K562 (cell line): ENCODE results near the gene ASB13. TPM values are rescaled to one million over a fixed set of nuclear protein-coding genes. Genes with fewer than 3 reads are reported as not detected.

Experiments
- ATAC-seq: fragments of 200-7000 bp; cut with Tn5 transposase; 3 replicates; pipeline ENCODE4 v1.9.1; 2020; ENCODE audit warnings: moderate library complexity
- BruUV-seq: library from RNA; stranded (reverse); fragments of 400-500 nt; replicated peaks from 2 replicates; lab custom pipeline; 2021; lab: Mats Ljungman, UMichigan
- CTCF ChIA-PET: fragments of 300-600 bp; formaldehyde crosslinking; extraction: SDS; loops from one replicate; lab custom pipeline; 2021; ENCODE audit warnings: low intra/inter-chr PET ratio; lab: Yijun Ruan, JAX
- POLR2A ChIA-PET: fragments of 300-600, 350-650 bp; sonication (Branson Sonifier 250); formaldehyde crosslinking; extraction: SDS; loops from one replicate; lab custom pipeline; 2021; ENCODE audit warnings: antibody characterized with exemption, inconsistent platforms; lab: Yijun Ruan, JAX
- DNase-seq, 4 experiments: peaks; one replicate each; pipeline versions ENCODE4 v3.0.0 to v3.0.0-alpha.2; 2011 to 2018; ENCODE audit warnings: low spot score in 3 of 4, mixed read lengths in 3 of 4; ENCODE audit errors: extremely low read depth in 1 of 4
- FAIRE-seq: peaks from 2 replicates; lab custom pipeline; 2011; peaks lifted over from hg19 to GRCh38; lab: Jason Lieb, UNC
- H2AFZ ChIP-seq: 2 replicates; pipeline ENCODE4 v1.6.0; 2011; ENCODE audit warnings: low read depth, low read length, control low read depth, inconsistent platforms
- H3K27ac ChIP-seq: fragments of 200-600 bp; 3 replicates; pipeline ENCODE4 v1.8.0; 2011; ENCODE audit warnings: low read depth, mild to moderate bottlenecking, control low read depth, inconsistent platforms, low read length, moderate library complexity, mixed read lengths; ENCODE audit errors: extremely low read depth
- H3K27me3 ChIP-seq, 2 experiments: fragments of 300-600 bp in 1 of 2; 2 replicates in 1 of 2; 3 replicates in 1 of 2; pipeline versions ENCODE4 v1.6.0 to v1.8.0; 2011; ENCODE audit warnings: inconsistent platforms in 2 of 2, low read length in 2 of 2, mild to moderate bottlenecking in 1 of 2, mixed read lengths in 1 of 2, moderate library complexity in 1 of 2; ENCODE audit not compliant: control insufficient read depth in 2 of 2, insufficient read depth in 2 of 2
- H3K36me3 ChIP-seq: fragments of 300-600 bp; 3 replicates; pipeline ENCODE4 v1.8.0; 2011; ENCODE audit warnings: mild to moderate bottlenecking, low read length, inconsistent platforms; ENCODE audit not compliant: control insufficient read depth, insufficient read depth
- H3K4me1 ChIP-seq, 2 experiments: fragments of 200-600 bp in 1 of 2; replicated peaks in 1 of 2; 2 replicates in 1 of 2; 3 replicates in 1 of 2; pipeline versions ENCODE4 v1.5.1 to v1.8.0; 2011; ENCODE audit warnings: inconsistent platforms in 2 of 2, low read length in 2 of 2, mild to moderate bottlenecking in 1 of 2, mixed read lengths in 1 of 2, moderate library complexity in 1 of 2; ENCODE audit not compliant: control insufficient read depth in 2 of 2, insufficient read depth in 2 of 2
- H3K4me2 ChIP-seq: 2 replicates; pipeline ENCODE4 v1.6.1; 2011; ENCODE audit warnings: low read length, control low read depth, inconsistent platforms, mixed read lengths; ENCODE audit not compliant: insufficient read depth
- H3K4me3 ChIP-seq: fragments of 200-600 bp; sonication (generic), shearing (Covaris generic); 2 replicates; pipeline ENCODE4 v1.5.1; 2016; ENCODE audit warnings: control low read depth, inconsistent platforms
- H3K79me2 ChIP-seq: fragments of 200-600 bp; 3 replicates; pipeline ENCODE4 v1.8.0; 2011; ENCODE audit warnings: low read length, inconsistent platforms; ENCODE audit not compliant: control insufficient read depth, insufficient read depth
- H3K9ac ChIP-seq, 2 experiments: 2 replicates each; pipeline versions ENCODE4 v1.6.0 to v1.6.1; 2011; ENCODE audit warnings: low read depth in 2 of 2, low read length in 2 of 2, control low read depth in 1 of 2, inconsistent platforms in 1 of 2, mild to moderate bottlenecking in 1 of 2, mixed read lengths in 1 of 2; ENCODE audit not compliant: insufficient read depth in 1 of 2
- H3K9me1 ChIP-seq: one replicate; pipeline ENCODE4 v1.6.0; 2011; ENCODE audit warnings: inconsistent platforms, mild to moderate bottlenecking, low read length, moderate library complexity; ENCODE audit not compliant: control insufficient read depth, insufficient read depth
- H3K9me3 ChIP-seq: replicated peaks from 2 replicates; pipeline ENCODE4 v1.5.1; 2011; ENCODE audit warnings: low read depth, low read length, inconsistent platforms; ENCODE audit not compliant: control insufficient read depth, insufficient read depth
- H4K20me1 ChIP-seq: replicated peaks from 2 replicates; pipeline ENCODE4 v1.6.1; 2011; ENCODE audit warnings: low read length, inconsistent platforms, mixed read lengths; ENCODE audit not compliant: control insufficient read depth, insufficient read depth
- CBFA2T2 ChIP-seq: fragments of 450-650 bp; conservative IDR thresholded peaks from 2 replicates; pipeline ENCODE4 v1.6.1; 2017; ENCODE audit warnings: mild to moderate bottlenecking
- HSF4 ChIP-seq: fragments of 250-450 bp; sonication (Bioruptor Pico); IDR thresholded peaks from 2 replicates; pipeline ENCODE4 v2.1.2; 2022; ENCODE audit warnings: mild to moderate bottlenecking, moderate library complexity, borderline replicate concordance
- PCBP1 ChIP-seq: fragments of 200-400 bp; formaldehyde crosslinking; IDR thresholded peaks from 2 replicates; pipeline ENCODE4 v1.6.1; 2018; ENCODE audit warnings: mild to moderate bottlenecking, low read depth, low read length; ENCODE audit not compliant: poor library complexity, severe bottlenecking
- PPARD ChIP-seq: fragments of 250-450 bp; sonication (Bioruptor Pico); IDR thresholded peaks from 2 replicates; pipeline ENCODE4 v1.8.0; 2022; ENCODE audit warnings: inconsistent platforms, mild to moderate bottlenecking, moderate library complexity
- PTTG1 ChIP-seq: fragments of 450-650 bp; IDR thresholded peaks from 2 replicates; pipeline ENCODE4 v1.6.1; 2016; ENCODE audit warnings: low read depth, mild to moderate bottlenecking, missing genetic modification characterization, missing compliant biosample characterization
- RFX5 ChIP-seq: IDR thresholded peaks from 2 replicates; pipeline ENCODE4 v1.6.1; 2011; ENCODE audit warnings: low read depth, mild to moderate bottlenecking, improper control_type of control experiment, low read length
- ZNF239 ChIP-seq: fragments of 250-450 bp; sonication (Bioruptor Pico); IDR thresholded peaks from 2 replicates; pipeline ENCODE4 v1.4.0; 2020; ENCODE audit warnings: mild to moderate bottlenecking
- ZNF512 ChIP-seq: IDR thresholded peaks from 2 replicates; pipeline ENCODE4 v1.6.1; 2016; ENCODE audit warnings: missing genetic modification characterization, missing compliant biosample characterization
- WGBS: fragments of 100-300 bp; shearing (Covaris generic); methylation state at CpG from one replicate; pipeline ENCODE4 v1.1.6; 2016; ENCODE audit warnings: low coverage, mixed read lengths; ENCODE audit not compliant: insufficient coverage; ENCODE audit errors: missing lambda C conversion rate; 5-methylcytosine and 5-hydroxymethylcytosine counted together
- in situ Hi-C: fragments of 300-500 bp; cut with MboI; formaldehyde crosslinking; loops from 4 replicates; pipeline ENCODE4 v1.15.0; 2018; ENCODE audit warnings: inconsistent platforms, mixed read lengths
- intact Hi-C: fragments of 100-400 bp; cut with micrococcal nuclease; formaldehyde crosslinking; loops from 2 replicates; pipeline ENCODE4 v1.14.2; 2022
- polyA plus RNA-seq, 8 experiments: library from polyadenylated mRNA; depleted of rRNA in 4 of 8; stranded (reverse) in 5 of 8; unstranded in 3 of 8; fragments of >200 nt; fragmentation: Nextera tagmentation in 2 of 8; fragmentation: Illumina TruSeq in 1 of 8; extraction: Ambion mirVana in 2 of 8; extraction: Trizol in 1 of 8; gene quantifications; 2 replicates each; pipeline versions ENCODE4 v1.2.1 to v1.2.3, GENCODE V29; 2011 to 2014; ENCODE audit warnings: inconsistent platforms in 1 of 8, missing spikeins in 1 of 8
- total RNA-seq, 7 experiments: library from RNA; depleted of rRNA in 6 of 7; stranded (reverse); fragments of >200 nt in 6 of 7; fragmentation: Illumina TruSeq in 2 of 7; extraction: Trizol in 2 of 7; gene quantifications; 2 replicates each; pipeline versions ENCODE4 v1.2.1 to v1.2.3, GENCODE V29; 2011 to 2021; ENCODE audit warnings: low replicate concordance in 1 of 7
- TF ChIP-seq, protein P1 (sequence below): sonication (generic); formaldehyde crosslinking; IDR thresholded peaks from 2 replicates; pipeline ENCODE4 v1.8.0; 2022; ENCODE audit warnings: mild to moderate bottlenecking, missing genetic modification reagents
- TF ChIP-seq, protein P2 (sequence below): fragments of 450-650 bp; IDR thresholded peaks from 2 replicates; pipeline ENCODE4 v1.6.1; 2017; ENCODE audit warnings: mild to moderate bottlenecking, moderate library complexity

ASB13 gene
- total and polyA plus RNA-seq, 9 of the 15 experiments (the other 6 are each of a cell fraction or from before 2014, with no cell fraction given) = 5.2 to 28.8 (median 16.9) TPM

DNA sequence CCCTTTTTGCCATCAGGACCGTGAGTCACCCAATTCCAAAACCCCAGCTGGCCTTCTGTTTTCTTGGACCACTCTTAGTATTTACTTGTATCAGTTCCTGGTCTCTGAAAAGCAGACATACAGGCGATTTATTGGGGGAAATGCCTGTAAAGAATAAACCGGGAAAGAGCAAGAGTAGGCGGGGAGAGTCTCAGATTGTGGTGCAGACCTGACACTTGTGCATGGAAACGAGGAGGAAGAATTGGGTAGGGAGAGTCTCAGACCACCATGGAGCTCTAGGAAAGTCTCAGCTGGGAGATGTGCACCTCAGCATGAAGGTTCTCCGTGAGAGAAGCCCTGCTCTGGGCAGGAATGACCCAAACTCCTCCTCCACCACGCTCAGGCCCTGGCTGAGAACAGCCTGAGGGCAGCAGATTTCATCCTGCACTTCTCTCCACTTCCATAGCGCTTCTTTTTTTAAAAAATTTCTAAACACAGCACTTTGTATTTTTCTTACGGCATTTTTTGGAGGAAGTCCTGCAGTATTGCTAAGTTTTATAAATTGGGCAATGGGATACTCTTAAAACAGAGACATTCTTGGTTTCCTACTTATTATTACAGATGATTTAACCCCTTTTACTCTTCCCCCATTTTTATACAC, 12.1 kb upstream of the ASB13 start:
- no peak overlapping the region for H3K9ac ChIP-seq
- peak overlapping the region; percentile 66 for H2AFZ ChIP-seq
- ChIA-PET CTCF (no interaction called here), POLR2A (interaction anchor here (0.7 to 1.2 kb wide), 2 partner anchors 10 to 159 kb away, joined by 3 to 4 read pairs; no protein-coding TSS in a partner anchor)
- peak; percentile 55 for ATAC-seq
- intact Hi-C loops (no loop called here), in situ Hi-C loops (no loop called here)
- H3K36me3 ChIP-seq = no peaks in the 10 kb centered on the region
- no peaks in the 10 kb centered on the region for H3K79me2 ChIP-seq
- 30% methylated on average over 9 of the region's 9 CpGs for WGBS
- no peak for DNase-seq
- no peak overlapping the region for H3K27ac ChIP-seq
- peaks cover 3 to 18% of the 10 kb centered on the region in 2 experiments; a peak in 3 of 5 replicates for H3K4me1 ChIP-seq
- H3K4me2 ChIP-seq = no peak overlapping the region
- no TSS peak for BruUV-seq
- no peak overlapping the region for H3K4me3 ChIP-seq
- peaks cover 3% of the 10 kb centered on the region; the same call in 1 of the 2 replicates for H3K9me3 ChIP-seq
- no peaks in the 10 kb centered on the region for H3K27me3 ChIP-seq
- H3K9me1 ChIP-seq = no peaks in the 10 kb centered on the region
- no peaks in the 10 kb centered on the region for H4K20me1 ChIP-seq
- FAIRE-seq = no peak
- TF ChIP-seq ZNF239 (CRISPR knock-in tag) = no peak
- no peak for TF ChIP-seq PTTG1 (tag)
- no peak for TF ChIP-seq ZNF512 (tag)
- no peak for TF ChIP-seq RFX5
- no peak for TF ChIP-seq CBFA2T2
- TF ChIP-seq, protein P1, sequence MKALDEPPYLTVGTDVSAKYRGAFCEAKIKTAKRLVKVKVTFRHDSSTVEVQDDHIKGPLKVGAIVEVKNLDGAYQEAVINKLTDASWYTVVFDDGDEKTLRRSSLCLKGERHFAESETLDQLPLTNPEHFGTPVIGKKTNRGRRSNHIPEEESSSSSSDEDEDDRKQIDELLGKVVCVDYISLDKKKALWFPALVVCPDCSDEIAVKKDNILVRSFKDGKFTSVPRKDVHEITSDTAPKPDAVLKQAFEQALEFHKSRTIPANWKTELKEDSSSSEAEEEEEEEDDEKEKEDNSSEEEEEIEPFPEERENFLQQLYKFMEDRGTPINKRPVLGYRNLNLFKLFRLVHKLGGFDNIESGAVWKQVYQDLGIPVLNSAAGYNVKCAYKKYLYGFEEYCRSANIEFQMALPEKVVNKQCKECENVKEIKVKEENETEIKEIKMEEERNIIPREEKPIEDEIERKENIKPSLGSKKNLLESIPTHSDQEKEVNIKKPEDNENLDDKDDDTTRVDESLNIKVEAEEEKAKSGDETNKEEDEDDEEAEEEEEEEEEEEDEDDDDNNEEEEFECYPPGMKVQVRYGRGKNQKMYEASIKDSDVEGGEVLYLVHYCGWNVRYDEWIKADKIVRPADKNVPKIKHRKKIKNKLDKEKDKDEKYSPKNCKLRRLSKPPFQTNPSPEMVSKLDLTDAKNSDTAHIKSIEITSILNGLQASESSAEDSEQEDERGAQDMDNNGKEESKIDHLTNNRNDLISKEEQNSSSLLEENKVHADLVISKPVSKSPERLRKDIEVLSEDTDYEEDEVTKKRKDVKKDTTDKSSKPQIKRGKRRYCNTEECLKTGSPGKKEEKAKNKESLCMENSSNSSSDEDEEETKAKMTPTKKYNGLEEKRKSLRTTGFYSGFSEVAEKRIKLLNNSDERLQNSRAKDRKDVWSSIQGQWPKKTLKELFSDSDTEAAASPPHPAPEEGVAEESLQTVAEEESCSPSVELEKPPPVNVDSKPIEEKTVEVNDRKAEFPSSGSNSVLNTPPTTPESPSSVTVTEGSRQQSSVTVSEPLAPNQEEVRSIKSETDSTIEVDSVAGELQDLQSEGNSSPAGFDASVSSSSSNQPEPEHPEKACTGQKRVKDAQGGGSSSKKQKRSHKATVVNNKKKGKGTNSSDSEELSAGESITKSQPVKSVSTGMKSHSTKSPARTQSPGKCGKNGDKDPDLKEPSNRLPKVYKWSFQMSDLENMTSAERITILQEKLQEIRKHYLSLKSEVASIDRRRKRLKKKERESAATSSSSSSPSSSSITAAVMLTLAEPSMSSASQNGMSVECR (CRISPR knock-in tag) = no peak
- no peak for TF ChIP-seq PCBP1
- TF ChIP-seq, protein P2, sequence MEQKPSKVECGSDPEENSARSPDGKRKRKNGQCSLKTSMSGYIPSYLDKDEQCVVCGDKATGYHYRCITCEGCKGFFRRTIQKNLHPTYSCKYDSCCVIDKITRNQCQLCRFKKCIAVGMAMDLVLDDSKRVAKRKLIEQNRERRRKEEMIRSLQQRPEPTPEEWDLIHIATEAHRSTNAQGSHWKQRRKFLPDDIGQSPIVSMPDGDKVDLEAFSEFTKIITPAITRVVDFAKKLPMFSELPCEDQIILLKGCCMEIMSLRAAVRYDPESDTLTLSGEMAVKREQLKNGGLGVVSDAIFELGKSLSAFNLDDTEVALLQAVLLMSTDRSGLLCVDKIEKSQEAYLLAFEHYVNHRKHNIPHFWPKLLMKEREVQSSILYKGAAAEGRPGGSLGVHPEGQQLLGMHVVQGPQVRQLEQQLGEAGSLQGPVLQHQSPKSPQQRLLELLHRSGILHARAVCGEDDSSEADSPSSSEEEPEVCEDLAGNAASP = no peak
- no peak for TF ChIP-seq HSF4 (CRISPR knock-in tag)
- no peak for TF ChIP-seq PPARD (CRISPR knock-in tag)
